ENCODE measurements around the gene XPA.

- TF ChIP-seq EGR1 (IDR thresholded peaks at IDR 0.05) (no peak), TAF1 (IDR thresholded peaks at IDR 0.05; ENCODE audit: low read depth) (no peak), MAX (IDR thresholded peaks at IDR 0.05) (no peak), TCF12 (IDR thresholded peaks at IDR 0.05; ENCODE audit: low read depth) (no peak), RAD21 (IDR thresholded peaks at IDR 0.05; ENCODE audit: low read depth) (peak; percentile 93), NFIC (IDR thresholded peaks at IDR 0.05) (no peak)
Observed at GRCh38 chr9:97710356-97711222, 13.4 kb upstream of the XPA start.
